WTC11 (cell line): ENCODE data around the gene LHFPL6.

Source experiments
- CTCF ChIP-seq: fragments of 200-600 bp; IDR thresholded peaks from 2 replicates; pipeline ENCODE4 v1.8.0; 2022; ENCODE audit warnings: antibody characterized with exemption
- ESRRA ChIP-seq: sonication (generic); formaldehyde crosslinking; IDR thresholded peaks from 2 replicates; pipeline ENCODE4 v1.8.1; 2022; ENCODE audit warnings: mild to moderate bottlenecking, missing genetic modification reagents, borderline replicate concordance
- HMGA2 ChIP-seq: fragments of 250-450 bp; sonication (Bioruptor Pico); IDR thresholded peaks from 2 replicates; pipeline ENCODE4 v1.4.0; 2021; ENCODE audit warnings: mild to moderate bottlenecking, moderate library complexity
- IRF1 ChIP-seq: sonication (generic); formaldehyde crosslinking; IDR thresholded peaks from 2 replicates; pipeline ENCODE4 v1.8.0; 2023; ENCODE audit warnings: missing genetic modification reagents
- JUN ChIP-seq: sonication (generic); formaldehyde crosslinking; IDR thresholded peaks from 2 replicates; pipeline ENCODE4 v1.8.0; 2023; ENCODE audit warnings: mild to moderate bottlenecking, missing genetic modification reagents
- NR3C1 ChIP-seq: sonication (generic); formaldehyde crosslinking; conservative IDR thresholded peaks from 2 replicates; pipeline ENCODE4 v1.8.1; 2023; ENCODE audit warnings: low read depth, mild to moderate bottlenecking, missing genetic modification reagents
- OVOL2 ChIP-seq: fragments of 250-450 bp; sonication (Bioruptor Pico); IDR thresholded peaks from 2 replicates; pipeline ENCODE4 v1.9.0; 2021; ENCODE audit warnings: mild to moderate bottlenecking, borderline replicate concordance
- RELA ChIP-seq: sonication (generic); formaldehyde crosslinking; IDR thresholded peaks from 2 replicates; pipeline ENCODE4 v1.8.1; 2022; ENCODE audit warnings: missing genetic modification reagents, mild to moderate bottlenecking, borderline replicate concordance
- TEAD4 ChIP-seq: sonication (generic); formaldehyde crosslinking; IDR thresholded peaks from 2 replicates; pipeline ENCODE4 v1.8.0; 2022; ENCODE audit warnings: mild to moderate bottlenecking, missing genetic modification reagents
- ZNF671 ChIP-seq: fragments of 250-450 bp; sonication (Bioruptor Pico); IDR thresholded peaks from 2 replicates; pipeline ENCODE4 v1.8.0; 2021; ENCODE audit warnings: mild to moderate bottlenecking
- TF ChIP-seq, protein P1 (sequence below): sonication (generic); formaldehyde crosslinking; IDR thresholded peaks from 2 replicates; pipeline ENCODE4 v1.8.1; 2023; ENCODE audit warnings: mild to moderate bottlenecking, missing genetic modification reagents, moderate library complexity
- TF ChIP-seq, protein P2 (sequence below): sonication (generic); formaldehyde crosslinking; conservative IDR thresholded peaks from 2 replicates; pipeline ENCODE4 v1.8.1; 2023; ENCODE audit warnings: mild to moderate bottlenecking, low read depth, missing genetic modification reagents, moderate library complexity
- TF ChIP-seq, protein P3 (sequence below): sonication (generic); formaldehyde crosslinking; IDR thresholded peaks from 2 replicates; pipeline ENCODE4 v1.8.0; 2022; ENCODE audit warnings: mild to moderate bottlenecking, missing genetic modification reagents
- TF ChIP-seq, protein P4 (sequence below): sonication (generic); formaldehyde crosslinking; IDR thresholded peaks from 2 replicates; pipeline ENCODE4 v1.8.1; 2022; ENCODE audit warnings: low read depth, missing genetic modification reagents, borderline replicate concordance

GRCh38 chr13:39405596-39406205 lies 197.3 kb downstream of the LHFPL6 start:
- TF ChIP-seq CTCF (no peak), JUN (CRISPR knock-in tag) (no peak), ZNF671 (no peak), OVOL2 (CRISPR knock-in tag) (no peak), RELA (CRISPR knock-in tag) (no peak), NR3C1 (CRISPR knock-in tag) (no peak), TEAD4 (no peak), IRF1 (no peak), HMGA2 (CRISPR knock-in tag) (no peak), ESRRA (CRISPR knock-in tag) (no peak)
- TF ChIP-seq, protein P1, sequence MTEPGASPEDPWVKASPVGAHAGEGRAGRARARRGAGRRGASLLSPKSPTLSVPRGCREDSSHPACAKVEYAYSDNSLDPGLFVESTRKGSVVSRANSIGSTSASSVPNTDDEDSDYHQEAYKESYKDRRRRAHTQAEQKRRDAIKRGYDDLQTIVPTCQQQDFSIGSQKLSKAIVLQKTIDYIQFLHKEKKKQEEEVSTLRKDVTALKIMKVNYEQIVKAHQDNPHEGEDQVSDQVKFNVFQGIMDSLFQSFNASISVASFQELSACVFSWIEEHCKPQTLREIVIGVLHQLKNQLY (CRISPR knock-in tag): no peak
- TF ChIP-seq, protein P2, sequence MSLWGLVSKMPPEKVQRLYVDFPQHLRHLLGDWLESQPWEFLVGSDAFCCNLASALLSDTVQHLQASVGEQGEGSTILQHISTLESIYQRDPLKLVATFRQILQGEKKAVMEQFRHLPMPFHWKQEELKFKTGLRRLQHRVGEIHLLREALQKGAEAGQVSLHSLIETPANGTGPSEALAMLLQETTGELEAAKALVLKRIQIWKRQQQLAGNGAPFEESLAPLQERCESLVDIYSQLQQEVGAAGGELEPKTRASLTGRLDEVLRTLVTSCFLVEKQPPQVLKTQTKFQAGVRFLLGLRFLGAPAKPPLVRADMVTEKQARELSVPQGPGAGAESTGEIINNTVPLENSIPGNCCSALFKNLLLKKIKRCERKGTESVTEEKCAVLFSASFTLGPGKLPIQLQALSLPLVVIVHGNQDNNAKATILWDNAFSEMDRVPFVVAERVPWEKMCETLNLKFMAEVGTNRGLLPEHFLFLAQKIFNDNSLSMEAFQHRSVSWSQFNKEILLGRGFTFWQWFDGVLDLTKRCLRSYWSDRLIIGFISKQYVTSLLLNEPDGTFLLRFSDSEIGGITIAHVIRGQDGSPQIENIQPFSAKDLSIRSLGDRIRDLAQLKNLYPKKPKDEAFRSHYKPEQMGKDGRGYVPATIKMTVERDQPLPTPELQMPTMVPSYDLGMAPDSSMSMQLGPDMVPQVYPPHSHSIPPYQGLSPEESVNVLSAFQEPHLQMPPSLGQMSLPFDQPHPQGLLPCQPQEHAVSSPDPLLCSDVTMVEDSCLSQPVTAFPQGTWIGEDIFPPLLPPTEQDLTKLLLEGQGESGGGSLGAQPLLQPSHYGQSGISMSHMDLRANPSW (CRISPR knock-in tag): no peak
- TF ChIP-seq, protein P3, sequence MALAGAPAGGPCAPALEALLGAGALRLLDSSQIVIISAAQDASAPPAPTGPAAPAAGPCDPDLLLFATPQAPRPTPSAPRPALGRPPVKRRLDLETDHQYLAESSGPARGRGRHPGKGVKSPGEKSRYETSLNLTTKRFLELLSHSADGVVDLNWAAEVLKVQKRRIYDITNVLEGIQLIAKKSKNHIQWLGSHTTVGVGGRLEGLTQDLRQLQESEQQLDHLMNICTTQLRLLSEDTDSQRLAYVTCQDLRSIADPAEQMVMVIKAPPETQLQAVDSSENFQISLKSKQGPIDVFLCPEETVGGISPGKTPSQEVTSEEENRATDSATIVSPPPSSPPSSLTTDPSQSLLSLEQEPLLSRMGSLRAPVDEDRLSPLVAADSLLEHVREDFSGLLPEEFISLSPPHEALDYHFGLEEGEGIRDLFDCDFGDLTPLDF (CRISPR knock-in tag): no peak
- TF ChIP-seq, protein P4, sequence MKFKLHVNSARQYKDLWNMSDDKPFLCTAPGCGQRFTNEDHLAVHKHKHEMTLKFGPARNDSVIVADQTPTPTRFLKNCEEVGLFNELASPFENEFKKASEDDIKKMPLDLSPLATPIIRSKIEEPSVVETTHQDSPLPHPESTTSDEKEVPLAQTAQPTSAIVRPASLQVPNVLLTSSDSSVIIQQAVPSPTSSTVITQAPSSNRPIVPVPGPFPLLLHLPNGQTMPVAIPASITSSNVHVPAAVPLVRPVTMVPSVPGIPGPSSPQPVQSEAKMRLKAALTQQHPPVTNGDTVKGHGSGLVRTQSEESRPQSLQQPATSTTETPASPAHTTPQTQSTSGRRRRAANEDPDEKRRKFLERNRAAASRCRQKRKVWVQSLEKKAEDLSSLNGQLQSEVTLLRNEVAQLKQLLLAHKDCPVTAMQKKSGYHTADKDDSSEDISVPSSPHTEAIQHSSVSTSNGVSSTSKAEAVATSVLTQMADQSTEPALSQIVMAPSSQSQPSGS (CRISPR knock-in tag): no peak
